Breast epithelium (tissue), 4 donors: Measurements from ENCODE around the gene NCR2. TPM values are rescaled to one million over a fixed set of nuclear protein-coding genes. Genes with fewer than 3 reads are reported as not detected.

ENCODE experiments used
- DNase-seq, 2 donors: peaks; one replicate each; pipeline ENCODE4 v3.0.0-alpha.2; 2019; ENCODE audit warnings: low spot score in 2 of 2
- H3K27ac ChIP-seq, 2 donors: fragments of 200-600 bp; sonication (generic) in 1 of 2; one replicate each; pipeline ENCODE4 v1.5.1; 2016 to 2019; ENCODE audit warnings: mild to moderate bottlenecking in 1 of 2
- H3K27me3 ChIP-seq, 2 donors: fragments of 200-600 bp; sonication (generic) in 1 of 2; one replicate each; pipeline versions ENCODE4 v1.5.1 to v1.6.0; 2017 to 2019; ENCODE audit warnings: control low read depth in 1 of 2, mild to moderate bottlenecking in 1 of 2
- H3K36me3 ChIP-seq: fragments of 200-600 bp; one replicate; pipeline ENCODE4 v1.5.1; 2019
- H3K4me1 ChIP-seq, 2 donors: fragments of 200-600 bp; sonication (generic); one replicate each; pipeline ENCODE4 v1.5.1; 2016 to 2019; ENCODE audit warnings: control low read depth in 1 of 2
- H3K4me3 ChIP-seq, 3 donors: fragments of 200-600 bp; sonication (generic); 1 replicate in 2 of 3; 2 replicates in 1 of 3; pipeline ENCODE4 v1.5.1; 2016 to 2019; ENCODE audit warnings: mild to moderate bottlenecking in 3 of 3, moderate library complexity in 2 of 3
- H3K9me3 ChIP-seq, 2 donors: fragments of 200-600 bp; sonication (generic) in 1 of 2; one replicate each; pipeline ENCODE4 v1.5.1; 2016 to 2019; ENCODE audit warnings: control low read depth in 1 of 2
- POLR2A ChIP-seq: fragments of 450-650 bp; IDR thresholded peaks from one replicate; pipeline ENCODE4 v1.6.1; 2016; ENCODE audit warnings: antibody characterized with exemption, mild to moderate bottlenecking, moderate library complexity
- POLR2AphosphoS5 ChIP-seq, 3 donors: sonication (generic); formaldehyde crosslinking; IDR thresholded peaks; one replicate each; pipeline ENCODE4 v1.6.1; 2017; ENCODE audit warnings: antibody characterized with exemption in 3 of 3
- intact Hi-C: fragments of 100-400 bp; cut with DNase I; formaldehyde crosslinking; loops from one replicate; pipeline ENCODE4 v1.15.1; 2023; ENCODE audit warnings: low total_unique reads
- total RNA-seq, 3 donors: library from RNA; depleted of rRNA; stranded (reverse); fragments of >200 nt; gene quantifications; one replicate each; pipeline ENCODE4 v1.1.0, GENCODE V29; 2016
- TF ChIP-seq, protein P1 (sequence below), 3 donors: fragments of 450-650 bp; IDR thresholded peaks; one replicate each; pipeline ENCODE4 v1.5.1; 2016 to 2017; ENCODE audit warnings: antibody characterized with exemption in 3 of 3, mild to moderate bottlenecking in 3 of 3, moderate library complexity in 3 of 3

Gene NCR2
- total RNA-seq, 3 donors from 2014 or later: not detected

DNA sequence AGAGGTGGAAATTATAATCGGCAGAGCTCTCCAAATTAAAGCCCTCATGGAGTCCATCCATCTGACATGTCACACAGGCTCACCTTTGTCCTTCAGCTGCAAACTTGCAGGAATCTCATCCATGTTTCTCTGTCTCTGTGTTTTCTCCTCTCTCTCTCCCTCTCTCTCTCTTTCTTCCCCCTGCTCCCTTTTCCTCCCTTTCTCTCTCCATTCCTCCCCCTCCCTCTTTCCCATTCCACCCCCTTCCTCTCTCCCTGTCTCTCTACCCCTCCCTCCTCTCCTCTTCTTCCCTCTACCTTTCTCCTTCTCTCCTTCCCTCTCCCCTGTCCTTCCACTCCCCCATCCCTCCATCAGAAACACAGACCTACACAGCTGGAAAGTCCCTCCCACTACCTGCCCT, 6.8 kb downstream of the NCR2 start:
- no peak for DNase-seq
- H3K4me1 ChIP-seq: no peaks in the 10 kb centered on the region
- no peak overlapping the region for H3K4me3 ChIP-seq
- H3K27ac ChIP-seq: no peak overlapping the region
- TF ChIP-seq POLR2A: no peak
- TF ChIP-seq POLR2AphosphoS5 (IDR thresholded peaks at IDR 0.05): no peak
- TF ChIP-seq, protein P1, sequence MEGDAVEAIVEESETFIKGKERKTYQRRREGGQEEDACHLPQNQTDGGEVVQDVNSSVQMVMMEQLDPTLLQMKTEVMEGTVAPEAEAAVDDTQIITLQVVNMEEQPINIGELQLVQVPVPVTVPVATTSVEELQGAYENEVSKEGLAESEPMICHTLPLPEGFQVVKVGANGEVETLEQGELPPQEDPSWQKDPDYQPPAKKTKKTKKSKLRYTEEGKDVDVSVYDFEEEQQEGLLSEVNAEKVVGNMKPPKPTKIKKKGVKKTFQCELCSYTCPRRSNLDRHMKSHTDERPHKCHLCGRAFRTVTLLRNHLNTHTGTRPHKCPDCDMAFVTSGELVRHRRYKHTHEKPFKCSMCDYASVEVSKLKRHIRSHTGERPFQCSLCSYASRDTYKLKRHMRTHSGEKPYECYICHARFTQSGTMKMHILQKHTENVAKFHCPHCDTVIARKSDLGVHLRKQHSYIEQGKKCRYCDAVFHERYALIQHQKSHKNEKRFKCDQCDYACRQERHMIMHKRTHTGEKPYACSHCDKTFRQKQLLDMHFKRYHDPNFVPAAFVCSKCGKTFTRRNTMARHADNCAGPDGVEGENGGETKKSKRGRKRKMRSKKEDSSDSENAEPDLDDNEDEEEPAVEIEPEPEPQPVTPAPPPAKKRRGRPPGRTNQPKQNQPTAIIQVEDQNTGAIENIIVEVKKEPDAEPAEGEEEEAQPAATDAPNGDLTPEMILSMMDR (IDR thresholded peaks at IDR 0.05): no peak
- intact Hi-C loops: no loop called here
- H3K27me3 ChIP-seq: peaks cover 0 to 20% of the 10 kb centered on the region in 2 donors
- no peaks in the 10 kb centered on the region for H3K36me3 ChIP-seq
- no peaks in the 10 kb centered on the region for H3K9me3 ChIP-seq

DNA sequence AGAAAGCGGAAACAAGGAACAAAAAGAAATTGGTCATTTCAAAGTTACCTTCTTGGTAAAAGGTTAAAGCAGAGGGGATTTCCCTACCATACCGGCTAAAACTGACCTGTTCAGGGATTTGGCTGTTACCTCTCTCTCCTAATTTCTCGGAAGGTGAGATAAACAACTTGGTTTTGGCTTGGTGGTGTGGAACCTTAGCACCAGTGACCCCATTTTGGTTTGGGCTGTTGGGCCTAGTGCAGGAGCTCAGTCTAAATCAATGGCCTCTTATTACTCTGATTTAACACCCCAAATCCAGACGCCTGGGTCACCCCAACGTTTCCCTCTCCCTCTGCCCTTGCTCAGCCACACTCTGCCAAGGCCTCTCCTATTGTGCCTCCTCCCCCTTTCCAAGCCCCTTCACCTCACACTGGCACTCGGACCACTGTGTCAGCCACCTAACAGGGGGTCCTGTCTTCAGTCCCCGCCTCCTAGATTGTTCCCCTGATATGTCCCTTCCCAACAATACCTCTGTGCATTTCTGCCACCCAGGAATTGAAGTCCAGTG, 8.3 kb downstream of the NCR2 start:
- Histone ChIP-seq H3K27ac (no peak overlapping the region), H3K4me1 (no peaks in the 10 kb centered on the region), H3K27me3 (peaks cover 0 to 20% of the 10 kb centered on the region in 2 donors), H3K36me3 (no peaks in the 10 kb centered on the region), H3K9me3 (no peaks in the 10 kb centered on the region), H3K4me3 (no peak overlapping the region)
- intact Hi-C loops: no loop called here
- TF ChIP-seq, protein P1 (IDR thresholded peaks at IDR 0.05): no peak
- TF ChIP-seq POLR2AphosphoS5 (IDR thresholded peaks at IDR 0.05) (no peak), POLR2A (no peak)
- DNase-seq: no peak

DNA sequence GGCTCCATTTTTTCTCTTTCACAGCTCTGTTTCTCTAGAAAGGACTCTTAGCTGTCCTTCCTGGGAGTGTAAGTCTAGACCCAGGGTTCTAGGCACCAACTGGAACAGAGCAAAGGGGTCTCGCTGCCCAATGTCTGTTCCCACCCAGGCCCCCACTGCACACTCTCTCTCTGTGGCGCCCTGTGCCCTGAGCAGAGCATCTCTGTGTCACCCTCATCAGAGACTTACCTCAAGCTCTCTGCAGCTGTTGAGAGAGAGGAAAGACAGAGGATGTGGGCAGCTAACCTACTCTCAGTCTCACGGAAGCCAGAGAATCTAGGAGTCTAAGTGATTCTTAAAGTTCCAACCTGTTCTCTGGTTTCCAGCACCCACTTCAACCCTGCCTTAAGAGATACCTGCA, 9.5 kb downstream of the NCR2 start:
- Histone ChIP-seq H3K27me3 (peaks cover 0 to 20% of the 10 kb centered on the region in 2 donors), H3K36me3 (no peaks in the 10 kb centered on the region), H3K9me3 (no peaks in the 10 kb centered on the region), H3K4me3 (no peak overlapping the region), H3K27ac (no peak overlapping the region), H3K4me1 (no peaks in the 10 kb centered on the region)
- TF ChIP-seq, protein P1 (IDR thresholded peaks at IDR 0.05): no peak
- TF ChIP-seq POLR2AphosphoS5 (IDR thresholded peaks at IDR 0.05) (no peak), POLR2A (no peak)
- intact Hi-C loops: no loop called here
- no peak for DNase-seq

DNA sequence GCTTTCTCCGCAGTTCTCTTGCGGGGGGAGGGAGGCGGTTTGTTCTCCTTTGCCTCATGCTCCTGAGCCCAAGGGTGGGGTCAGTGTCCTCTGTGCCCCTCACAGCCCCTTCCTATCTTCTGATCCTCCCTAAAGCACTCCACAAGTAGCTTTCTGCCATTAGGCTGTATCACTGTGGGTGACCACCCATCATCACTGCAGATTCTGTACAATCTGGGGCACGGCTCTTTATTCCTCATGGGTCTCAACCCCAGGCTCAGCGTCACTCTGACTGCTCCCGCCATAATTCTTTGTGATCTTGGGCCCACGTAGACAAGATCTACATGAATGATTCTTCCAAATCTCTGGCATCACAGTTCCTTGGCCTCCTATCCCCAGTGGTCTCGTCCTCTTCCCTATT, 10.5 kb downstream of the NCR2 start:
- TF ChIP-seq, protein P1 (IDR thresholded peaks at IDR 0.05): no peak
- TF ChIP-seq POLR2A: no peak
- no peak for TF ChIP-seq POLR2AphosphoS5 (IDR thresholded peaks at IDR 0.05)
- no peak overlapping the region for H3K4me3 ChIP-seq
- H3K4me1 ChIP-seq: no peaks in the 10 kb centered on the region
- intact Hi-C loops: no loop called here
- DNase-seq: no peak
- H3K27me3 ChIP-seq: peaks cover 0 to 20% of the 10 kb centered on the region in 2 donors
- no peak overlapping the region for H3K27ac ChIP-seq
- no peaks in the 10 kb centered on the region for H3K9me3 ChIP-seq
- no peaks in the 10 kb centered on the region for H3K36me3 ChIP-seq

DNA sequence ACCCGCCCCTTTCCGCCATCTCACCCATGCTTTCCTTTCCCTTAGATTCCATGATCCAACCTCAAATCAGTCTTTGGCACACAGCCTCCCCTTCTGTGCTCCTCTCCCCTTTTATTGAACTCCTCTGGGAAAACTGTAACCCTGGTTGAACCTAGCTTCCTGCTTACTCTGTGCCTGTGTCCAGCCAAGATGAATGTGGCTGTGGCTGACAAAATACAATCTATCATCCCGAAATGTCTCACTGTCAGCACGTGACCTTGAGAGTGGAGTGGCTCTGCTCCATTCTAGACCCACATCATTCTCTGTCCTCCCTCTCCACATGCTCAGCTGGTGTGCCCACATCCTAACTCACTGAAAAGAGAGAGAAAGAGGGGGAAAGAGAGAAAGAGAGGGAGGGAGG, 11.0 kb downstream of the NCR2 start:
- Histone ChIP-seq H3K4me3 (no peak overlapping the region), H3K27me3 (peaks cover 0 to 20% of the 10 kb centered on the region in 2 donors), H3K4me1 (no peaks in the 10 kb centered on the region), H3K27ac (no peak overlapping the region), H3K36me3 (no peaks in the 10 kb centered on the region), H3K9me3 (no peaks in the 10 kb centered on the region)
- intact Hi-C loops: no loop called here
- DNase-seq: no peak
- no peak for TF ChIP-seq POLR2AphosphoS5 (IDR thresholded peaks at IDR 0.05)
- TF ChIP-seq, protein P1 (IDR thresholded peaks at IDR 0.05): no peak
- no peak for TF ChIP-seq POLR2A
